Measurements from ENCODE around the gene MRPS23. TPM values are rescaled to one million over a fixed set of nuclear protein-coding genes. Genes with fewer than 3 reads are reported as not detected.

Gene MRPS23
- total RNA-seq, 2 experiments from 2014 or later, result 42.6 to 69.7 TPM

GRCh38 chr17:57876866-57877237, 27.0 kb upstream of the MRPS23 start:
- ATAC-seq (no peak), DNase-seq (no peak)
- Mint-ChIP-seq H3K27me3 (peaks cover 27% of the 10 kb centered on the region), H3K9me3 (ENCODE audit: low read depth) (no peaks in the 10 kb centered on the region), H3K4me1 (peaks cover 38% of the 10 kb centered on the region), H3K4me3 (no peak overlapping the region), H3K36me3 (ENCODE audit: low read depth) (no peaks in the 10 kb centered on the region), H3K27ac (no peak overlapping the region)
- intact Hi-C loops (cut with DNase I, micrococcal nuclease), result no loop called here
- ChIA-PET POLR2A (no interaction called here), CTCF (interaction anchor here (0.6 to 0.8 kb wide), 2 partner anchors 16 to 123 kb away, joined by 3 to 4 read pairs; no protein-coding TSS in a partner anchor)

DNA sequence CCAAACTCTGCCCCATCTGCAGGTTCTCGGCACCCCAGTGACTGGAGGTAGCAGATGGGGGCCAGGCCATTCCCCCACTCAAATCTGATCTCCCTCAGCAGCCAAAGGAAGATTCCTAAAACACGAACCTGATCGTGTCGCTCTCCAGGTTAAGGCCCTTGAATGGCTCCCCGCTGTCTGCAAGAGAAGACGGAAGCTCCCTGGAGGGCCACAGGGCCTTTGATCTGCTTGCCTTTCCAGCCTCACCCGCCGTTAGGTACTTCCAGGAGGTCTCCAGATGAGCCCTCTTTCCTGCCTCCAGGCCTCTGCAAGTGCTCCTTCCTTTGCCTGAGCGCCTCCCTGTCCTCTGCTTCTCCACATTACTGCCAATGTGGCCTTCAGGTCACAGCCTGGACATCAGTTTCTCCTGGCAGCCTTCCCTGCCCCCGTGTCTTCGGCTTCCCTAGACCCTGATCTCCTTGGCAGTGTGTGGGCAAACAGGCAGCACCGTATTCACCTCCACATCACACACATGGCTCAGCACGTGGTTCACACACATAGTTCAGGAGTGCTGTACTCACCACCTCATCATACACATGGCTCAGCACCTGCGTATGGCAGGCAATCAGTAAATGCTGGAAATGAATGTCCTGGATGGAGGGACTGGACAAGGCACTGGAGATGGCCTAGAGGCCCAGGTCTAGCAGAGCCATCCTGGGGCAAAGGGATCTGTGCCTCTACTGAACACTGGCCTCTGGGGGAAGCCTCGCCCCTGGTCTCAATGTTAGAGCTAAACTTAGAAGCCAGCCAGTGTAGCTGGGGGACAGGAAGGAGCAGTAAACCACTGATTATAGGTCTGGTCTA, 26.4 kb upstream of the MRPS23 start:
- Mint-ChIP-seq H3K36me3 (ENCODE audit: low read depth) (no peaks in the 10 kb centered on the region), H3K9me3 (ENCODE audit: low read depth) (no peaks in the 10 kb centered on the region), H3K4me1 (peaks cover 38% of the 10 kb centered on the region), H3K4me3 (no peak overlapping the region), H3K27ac (no peak overlapping the region), H3K27me3 (peaks cover 29% of the 10 kb centered on the region)
- no peak for DNase-seq
- intact Hi-C loops (cut with DNase I, micrococcal nuclease), result no loop called here
- POLR2A ChIA-PET, result no interaction called here
- CTCF ChIA-PET, result interaction anchor here (0.6 to 1.4 kb wide), 3 partner anchors 15 to 123 kb away, joined by 3 to 5 read pairs (median 4); no protein-coding TSS in a partner anchor
- no peak for ATAC-seq

- Mint-ChIP-seq H3K4me1 (peaks cover 34% of the 10 kb centered on the region), H3K27me3 (peaks cover 29% of the 10 kb centered on the region), H3K9me3 (ENCODE audit: low read depth) (no peaks in the 10 kb centered on the region), H3K27ac (no peak overlapping the region), H3K36me3 (ENCODE audit: low read depth) (no peaks in the 10 kb centered on the region), H3K4me3 (no peak overlapping the region)
- ATAC-seq (no peak), DNase-seq (no peak)
- POLR2A ChIA-PET, result no interaction called here
- CTCF ChIA-PET, result interaction anchor here (0.8 to 1.9 kb wide), 4 partner anchors 15 to 124 kb away, joined by 3 to 8 read pairs (median 6); no protein-coding TSS in a partner anchor
- intact Hi-C loops (cut with DNase I, micrococcal nuclease), result no loop called here
These were observed 25.6 kb upstream of the MRPS23 start for GRCh38 chr17:57875290-57876022.

- Mint-ChIP-seq H3K9me3 (ENCODE audit: low read depth) (no peaks in the 10 kb centered on the region), H3K4me3 (no peak overlapping the region), H3K36me3 (ENCODE audit: low read depth) (no peaks in the 10 kb centered on the region), H3K27me3 (peaks cover 29% of the 10 kb centered on the region), H3K4me1 (peaks cover 26% of the 10 kb centered on the region), H3K27ac (no peak overlapping the region)
- intact Hi-C loops (cut with DNase I, micrococcal nuclease), result no loop called here
- POLR2A ChIA-PET, result no interaction called here
- peak; percentile 64 for DNase-seq
- peak; percentile 57 for ATAC-seq
- CTCF ChIA-PET, result interaction anchor here (0.6 to 1.9 kb wide), 6 partner anchors 14 to 125 kb away, joined by 3 to 8 read pairs (median 4); no protein-coding TSS in a partner anchor
These were observed 24.8 kb upstream of the MRPS23 start for GRCh38 chr17:57874434-57875289.

DNA sequence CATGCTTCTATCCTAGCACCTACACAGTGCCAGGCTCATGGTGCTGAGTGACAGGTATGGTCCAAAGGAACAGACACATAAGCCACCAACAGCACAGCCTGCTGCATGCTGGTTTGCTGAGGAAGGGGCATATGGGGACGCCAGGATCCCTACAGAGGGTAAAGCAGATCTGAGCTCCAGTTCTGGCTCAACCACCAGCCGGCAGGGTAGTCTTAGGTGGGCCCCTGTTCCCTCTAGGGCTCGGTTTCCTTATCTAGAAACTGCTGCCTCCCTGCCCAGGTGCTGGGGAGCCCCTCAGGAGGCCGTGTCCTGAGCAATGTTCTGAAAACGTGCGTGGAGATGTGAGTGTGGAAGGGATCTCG, 24.2 kb upstream of the MRPS23 start:
- ChIA-PET CTCF (interaction anchor here (0.6 to 1.9 kb wide), 4 partner anchors 14 to 29 kb away, joined by 3 to 8 read pairs (median 4); no protein-coding TSS in a partner anchor), POLR2A (no interaction called here)
- H3K27ac Mint-ChIP-seq, result no peak overlapping the region
- intact Hi-C loops (cut with DNase I, micrococcal nuclease), result no loop called here
- H3K27me3 Mint-ChIP-seq, result peaks cover 29% of the 10 kb centered on the region
- DNase-seq (no peak), ATAC-seq (no peak)
- H3K4me1 Mint-ChIP-seq, result peaks cover 20% of the 10 kb centered on the region
- no peaks in the 10 kb centered on the region for H3K36me3 Mint-ChIP-seq (ENCODE audit: low read depth)
- no peaks in the 10 kb centered on the region for H3K9me3 Mint-ChIP-seq (ENCODE audit: low read depth)
- H3K4me3 Mint-ChIP-seq, result no peak overlapping the region

GRCh38 chr17:57873261-57874057, 23.6 kb upstream of the MRPS23 start:
- DNase-seq, result no peak
- ATAC-seq, result no peak
- H3K27me3 Mint-ChIP-seq, result peaks cover 29% of the 10 kb centered on the region
- no peaks in the 10 kb centered on the region for H3K9me3 Mint-ChIP-seq (ENCODE audit: low read depth)
- H3K36me3 Mint-ChIP-seq (ENCODE audit: low read depth), result no peaks in the 10 kb centered on the region
- no peak overlapping the region for H3K4me3 Mint-ChIP-seq
- intact Hi-C loops (cut with DNase I, micrococcal nuclease), result no loop called here
- H3K4me1 Mint-ChIP-seq, result peaks cover 19% of the 10 kb centered on the region
- POLR2A ChIA-PET, result no interaction called here
- H3K27ac Mint-ChIP-seq, result no peak overlapping the region
- CTCF ChIA-PET, result interaction anchor here (0.6 to 1.9 kb wide), 3 partner anchors 13 to 29 kb away, joined by 3 to 8 read pairs (median 3); no protein-coding TSS in a partner anchor

GRCh38 chr17:57872536-57872935, 22.7 kb upstream of the MRPS23 start:
- ATAC-seq (no peak), DNase-seq (no peak)
- Mint-ChIP-seq H3K36me3 (ENCODE audit: low read depth) (no peaks in the 10 kb centered on the region), H3K4me1 (peaks cover 19% of the 10 kb centered on the region), H3K9me3 (ENCODE audit: low read depth) (no peaks in the 10 kb centered on the region), H3K27ac (no peak overlapping the region), H3K27me3 (peaks cover 25% of the 10 kb centered on the region), H3K4me3 (no peak overlapping the region)
- POLR2A ChIA-PET, result no interaction called here
- CTCF ChIA-PET, result no interaction called here
- intact Hi-C loops (cut with DNase I, micrococcal nuclease), result no loop called here

DNA sequence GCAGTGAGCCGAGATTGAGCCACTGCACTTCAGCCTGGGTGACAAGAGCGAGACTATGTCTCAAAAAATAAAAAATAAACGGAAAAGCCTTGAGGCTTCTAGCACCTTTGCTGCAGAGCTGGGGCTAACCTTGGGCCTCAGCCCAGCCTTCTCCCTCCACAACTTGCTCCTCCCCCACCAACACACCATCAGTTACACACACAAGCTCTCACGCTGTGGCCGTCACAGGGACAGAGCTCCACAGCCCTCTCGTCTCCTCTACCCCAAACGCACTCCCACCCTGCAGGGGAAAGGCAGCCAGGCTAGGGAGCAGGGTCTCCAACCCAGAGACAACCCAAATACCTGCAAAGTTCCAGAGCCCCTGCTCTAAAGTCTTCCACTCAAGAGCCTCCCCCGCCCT, 22.0 kb upstream of the MRPS23 start:
- Mint-ChIP-seq H3K36me3 (ENCODE audit: low read depth) (no peaks in the 10 kb centered on the region), H3K27me3 (peaks cover 25% of the 10 kb centered on the region), H3K4me1 (peaks cover 21% of the 10 kb centered on the region), H3K9me3 (ENCODE audit: low read depth) (no peaks in the 10 kb centered on the region), H3K4me3 (no peak overlapping the region), H3K27ac (no peak overlapping the region)
- no peak for ATAC-seq
- ChIA-PET POLR2A (no interaction called here), CTCF (interaction anchor here (0.7 to 6.1 kb wide), 4 partner anchors 12 to 231 kb away, joined by 3 to 33 read pairs (median 3); no protein-coding TSS in a partner anchor)
- DNase-seq, result no peak
- intact Hi-C loops (cut with DNase I, micrococcal nuclease), result no loop called here

- Mint-ChIP-seq H3K27me3 (peaks cover 23% of the 10 kb centered on the region), H3K36me3 (ENCODE audit: low read depth) (no peaks in the 10 kb centered on the region), H3K27ac (no peak overlapping the region), H3K4me3 (no peak overlapping the region), H3K9me3 (ENCODE audit: low read depth) (no peaks in the 10 kb centered on the region), H3K4me1 (peaks cover 18% of the 10 kb centered on the region)
- ATAC-seq (no peak), DNase-seq (no peak)
- ChIA-PET POLR2A (no interaction called here), CTCF (interaction anchor here (0.7 to 6.1 kb wide), 8 partner anchors 11 to 302 kb away, joined by 3 to 33 read pairs (median 4); partner anchors contain the start of gene SRSF1)
- intact Hi-C loops (cut with DNase I, micrococcal nuclease), result no loop called here
These were observed 21.3 kb upstream of the MRPS23 start for GRCh38 chr17:57871155-57871554.

GRCh38 chr17:57870283-57870635, 20.4 kb upstream of the MRPS23 start:
- no peak overlapping the region for H3K27ac Mint-ChIP-seq
- no peaks in the 10 kb centered on the region for H3K9me3 Mint-ChIP-seq (ENCODE audit: low read depth)
- POLR2A ChIA-PET, result interaction anchor here (0.6 kb wide), 1 partner anchor 126 kb away, joined by 3 read pairs; no protein-coding TSS in a partner anchor
- peaks cover 19% of the 10 kb centered on the region for H3K27me3 Mint-ChIP-seq
- no peak for DNase-seq
- H3K4me1 Mint-ChIP-seq, result peaks cover 17% of the 10 kb centered on the region
- ATAC-seq, result no peak
- H3K4me3 Mint-ChIP-seq, result no peak overlapping the region
- H3K36me3 Mint-ChIP-seq (ENCODE audit: low read depth), result no peaks in the 10 kb centered on the region
- intact Hi-C loops (cut with DNase I, micrococcal nuclease), result no loop called here
- CTCF ChIA-PET, result interaction anchor here (1.0 to 6.1 kb wide), 10 partner anchors 10 to 302 kb away, joined by 3 to 33 read pairs (median 4); partner anchors contain the start of gene SRSF1

Data from activated CD4-positive, alpha-beta T cell treated with anti-CD3 and anti-CD28 coated beads for 36 hours (primary cell).